HepG2 (cell line): ENCODE data around the gene PPIP5K1. TPM values are rescaled to one million over a fixed set of nuclear protein-coding genes. Genes with fewer than 3 reads are reported as not detected.

Experiments used
- ATAC-seq: fragments of 200-7000 bp; cut with Tn5 transposase; 3 replicates; pipeline ENCODE4 v1.9.1; 2020; ENCODE audit warnings: mild to moderate bottlenecking, moderate library complexity
- BruUV-seq: library from RNA; stranded (reverse); fragments of 400-500 nt; replicated peaks from 2 replicates; lab custom pipeline; 2021; lab: Mats Ljungman, UMichigan
- CTCF ChIA-PET: fragments of 300-600 bp; formaldehyde crosslinking; extraction: SDS; loops from one replicate; lab custom pipeline; 2021; ENCODE audit warnings: low total read pairs, inconsistent platforms, low intra/inter-chr PET ratio; lab: Yijun Ruan, JAX
- POLR2A ChIA-PET: fragments of 350-600 bp; sonication (Branson Sonifier 250); formaldehyde crosslinking; loops from one replicate; lab custom pipeline; 2020; ENCODE audit warnings: antibody characterized with exemption, inconsistent platforms; lab: Yijun Ruan, JAX
- DNase-seq: peaks from one replicate; pipeline ENCODE4 v3.0.0-alpha.2; 2015; ENCODE audit warnings: low spot score
- FAIRE-seq: peaks from 3 replicates; lab custom pipeline; 2011; peaks lifted over from hg19 to GRCh38; lab: Jason Lieb, UNC
- H2AFZ ChIP-seq: one replicate; pipeline ENCODE4 v1.6.1; 2011; ENCODE audit warnings: low read length, inconsistent platforms
- H3K27ac ChIP-seq: fragments of 300-600 bp; 3 replicates; pipeline ENCODE4 v1.8.0; 2011; ENCODE audit warnings: mixed run types, mild to moderate bottlenecking, mixed read lengths, low read length, inconsistent platforms; ENCODE audit not compliant: insufficient read depth; ENCODE audit errors: extremely low read length
- H3K27me3 ChIP-seq, 2 experiments: fragments of 200-600 bp in 1 of 2; 2 replicates in 1 of 2; 3 replicates in 1 of 2; pipeline versions ENCODE4 v1.6.0 to v1.8.0; 2011; ENCODE audit warnings: low read length in 2 of 2, mild to moderate bottlenecking in 2 of 2, moderate library complexity in 2 of 2, inconsistent platforms in 1 of 2; ENCODE audit not compliant: insufficient read depth in 2 of 2, control insufficient read depth in 1 of 2
- H3K36me3 ChIP-seq, 2 experiments: fragments of 200-600 bp in 1 of 2; replicated peaks in 1 of 2; 2 replicates in 1 of 2; 3 replicates in 1 of 2; pipeline versions ENCODE4 v1.5.1 to v1.8.0; 2011; ENCODE audit warnings: low read length in 2 of 2, inconsistent platforms in 1 of 2; ENCODE audit not compliant: insufficient read depth in 2 of 2, control insufficient read depth in 1 of 2
- H3K4me1 ChIP-seq: 2 replicates; pipeline ENCODE4 v1.5.1; 2012; ENCODE audit warnings: low read length, inconsistent platforms; ENCODE audit not compliant: insufficient read depth
- H3K4me2 ChIP-seq: 2 replicates; pipeline ENCODE4 v1.6.0; 2011; ENCODE audit warnings: low read depth, low read length, inconsistent platforms
- H3K4me3 ChIP-seq, 3 experiments: fragments of 200-600 bp in 1 of 3; sonication (generic), shearing (Covaris generic) in 1 of 3; replicated peaks in 1 of 3; 2 replicates each; pipeline ENCODE4 v1.5.1; 2011 to 2016; ENCODE audit warnings: low read length in 3 of 3, inconsistent platforms in 2 of 3, low read depth in 2 of 3, mild to moderate bottlenecking in 2 of 3, control low read depth in 1 of 3, mixed read lengths in 1 of 3; ENCODE audit not compliant: insufficient read depth in 1 of 3
- H3K79me2 ChIP-seq: one replicate; pipeline ENCODE4 v1.6.1; 2011; ENCODE audit warnings: low read length, inconsistent platforms; ENCODE audit not compliant: insufficient read depth
- H3K9ac ChIP-seq: 2 replicates; pipeline ENCODE4 v1.6.0; 2011; ENCODE audit warnings: mild to moderate bottlenecking, low read depth, low read length, inconsistent platforms; ENCODE audit not compliant: insufficient read depth
- H3K9me3 ChIP-seq: 2 replicates; pipeline ENCODE4 v1.5.1; 2012; ENCODE audit warnings: mild to moderate bottlenecking, low read length
- H4K20me1 ChIP-seq: 2 replicates; pipeline ENCODE4 v1.6.0; 2011; ENCODE audit warnings: inconsistent platforms, mild to moderate bottlenecking, low read length, moderate library complexity; ENCODE audit not compliant: insufficient read depth
- ATF7-NPFF ChIP-seq: sonication (generic); formaldehyde crosslinking; IDR thresholded peaks from 2 replicates; pipeline ENCODE4 v1.8.1; 2023; ENCODE audit warnings: mild to moderate bottlenecking, low read depth, missing genetic modification reagents, moderate library complexity
- E2F2 ChIP-seq: sonication (generic); formaldehyde crosslinking; IDR thresholded peaks from 2 replicates; pipeline ENCODE4 v1.4.0; 2020; ENCODE audit warnings: missing genetic modification reagents, borderline replicate concordance
- JDP2 ChIP-seq: sonication (generic); formaldehyde crosslinking; IDR thresholded peaks from 2 replicates; pipeline ENCODE4 v1.8.1; 2022; ENCODE audit warnings: missing genetic modification reagents, borderline replicate concordance
- NBN ChIP-seq: fragments of 450-650 bp; conservative IDR thresholded peaks from 2 replicates; pipeline ENCODE4 v1.6.1; 2017
- SOX13 ChIP-seq, 3 experiments: fragments of 450-650 bp in 1 of 3; sonication (generic) in 1 of 3; formaldehyde crosslinking in 1 of 3; IDR thresholded peaks in 2 of 3; conservative IDR thresholded peaks in 1 of 3; 2 replicates each; pipeline versions ENCODE4 v1.5.0 to v1.6.1; 2016 to 2020; ENCODE audit warnings: antibody characterized with exemption in 1 of 3, mild to moderate bottlenecking in 1 of 3, missing compliant biosample characterization in 1 of 3, missing genetic modification reagents in 1 of 3, moderate library complexity in 1 of 3
- SRSF4 ChIP-seq: fragments of 200-400 bp; formaldehyde crosslinking; IDR thresholded peaks from one replicate; pipeline ENCODE4 v1.6.1; 2018; ENCODE audit warnings: mild to moderate bottlenecking, low read depth, low read length, moderate library complexity; ENCODE audit not compliant: poor library complexity, severe bottlenecking
- SUZ12 ChIP-seq: fragments of 150-350 bp; IDR thresholded peaks from 2 replicates; pipeline ENCODE4 v1.6.1; 2014; ENCODE audit warnings: low read depth, low read length
- ZNF30 ChIP-seq: sonication (generic); formaldehyde crosslinking; IDR thresholded peaks from 2 replicates; pipeline ENCODE4 v1.5.0; 2020; ENCODE audit warnings: mild to moderate bottlenecking, missing genetic modification reagents
- ZNF343 ChIP-seq: sonication (generic); formaldehyde crosslinking; IDR thresholded peaks from 2 replicates; pipeline ENCODE4 v1.4.0; 2020; ENCODE audit warnings: mild to moderate bottlenecking, missing genetic modification reagents
- ZNF574 ChIP-seq: sonication (generic); formaldehyde crosslinking; IDR thresholded peaks from 2 replicates; pipeline ENCODE4 v1.4.0; 2020; ENCODE audit warnings: missing genetic modification reagents
- ZNF670 ChIP-seq: sonication (generic); formaldehyde crosslinking; IDR thresholded peaks from 2 replicates; pipeline ENCODE4 v1.8.0; 2022; ENCODE audit warnings: mild to moderate bottlenecking, missing genetic modification reagents, borderline replicate concordance
- ZNF761 ChIP-seq: sonication (generic); formaldehyde crosslinking; conservative IDR thresholded peaks from 2 replicates; pipeline ENCODE4 v1.4.0; 2020; ENCODE audit warnings: mild to moderate bottlenecking, missing genetic modification reagents
- ZSCAN25 ChIP-seq: sonication (generic); formaldehyde crosslinking; IDR thresholded peaks from 2 replicates; pipeline ENCODE4 v1.8.0; 2022; ENCODE audit warnings: mild to moderate bottlenecking, missing genetic modification reagents
- WGBS: methylation state at CpG from one replicate; pipeline ENCODE4 v1.1.6; 2017; ENCODE audit warnings: low lambda C conversion rate; 5-methylcytosine and 5-hydroxymethylcytosine counted together
- in situ Hi-C: cut with HindIII; loops from 2 replicates; pipeline ENCODE4 v1.10.0; 2017; ENCODE audit warnings: low pct_unique_long_range_greater_than_20kb; ENCODE audit not compliant: extremely low pct_ligation_motif_present
- intact Hi-C: fragments of 100-400 bp; cut with micrococcal nuclease; formaldehyde crosslinking; loops from one replicate; pipeline ENCODE4 v1.10.0; 2022; ENCODE audit not compliant: unreplicated experiment
- polyA plus RNA-seq, 8 experiments: library from polyadenylated mRNA; depleted of rRNA in 3 of 8; stranded (reverse) in 7 of 8; unstranded in 1 of 8; fragments of >200 nt; fragmentation: Illumina TruSeq in 4 of 8; extraction: Trizol in 4 of 8; gene quantifications; 2 replicates each; pipeline versions ENCODE4 v1.2.1 to v1.2.3, GENCODE V29; 2011 to 2016; ENCODE audit warnings: low read depth in 4 of 8, missing spikeins in 1 of 8, mixed read lengths in 1 of 8; ENCODE audit not compliant: insufficient read depth in 1 of 8
- total RNA-seq, 5 experiments: library from RNA; depleted of rRNA; stranded (reverse); fragments of >200 nt; fragmentation: Illumina TruSeq; extraction: Trizol; gene quantifications; 2 replicates each; pipeline ENCODE4 v1.2.3, GENCODE V29; 2016; ENCODE audit warnings: low read depth in 1 of 5

The PPIP5K1 gene
- total and polyA plus RNA-seq, 2 of the 13 experiments (the other 11 are each of a cell fraction or from before 2014, with no cell fraction given), result 9.9 to 10.9 TPM

- no peaks in the 10 kb centered on the region; a peak in 1 of 5 replicates for H3K27me3 ChIP-seq
- no peaks in the 10 kb centered on the region for H3K9me3 ChIP-seq
- no peak for FAIRE-seq
- H4K20me1 ChIP-seq, result no peaks in the 10 kb centered on the region
- H3K36me3 ChIP-seq, result no peaks in the 10 kb centered on the region
- H3K27ac ChIP-seq, result no peak overlapping the region
- in situ Hi-C loops, result no loop called here
- H2AFZ ChIP-seq, result no peak overlapping the region
- TF ChIP-seq JDP2 (CRISPR knock-in tag), result no peak
- no peak for TF ChIP-seq SUZ12
- TF ChIP-seq ATF7-NPFF, result no peak
- no peak for TF ChIP-seq ZNF343 (CRISPR knock-in tag)
- no peak for TF ChIP-seq ZNF30 (CRISPR knock-in tag)
- no peak for TF ChIP-seq SRSF4
- TF ChIP-seq NBN, result no peak
- TF ChIP-seq SOX13 (IDR thresholded peaks at IDR 0.05), result no peak
- no peak for TF ChIP-seq SOX13 (CRISPR knock-in tag; conservative IDR thresholded peaks at IDR 0.05 in 1 of 2, IDR thresholded peaks at IDR 0.05 in 1 of 2)
- TF ChIP-seq E2F2, result no peak
- TF ChIP-seq ZNF670, result no peak
- no peak for TF ChIP-seq ZNF574
- no peak for TF ChIP-seq ZSCAN25 (CRISPR knock-in tag)
- TF ChIP-seq ZNF761 (CRISPR knock-in tag), result no peak
- TF ChIP-seq, all 625 proteins: peak for 0
- CTCF ChIA-PET, result no interaction called here
- no peak overlapping the region for H3K9ac ChIP-seq
- H3K4me2 ChIP-seq, result no peak overlapping the region
- POLR2A ChIA-PET, result no interaction called here
- ATAC-seq (no peak), DNase-seq (no peak)
- intact Hi-C loops, result no loop called here
- H3K4me1 ChIP-seq, result peaks cover 18% of the 10 kb centered on the region
- H3K79me2 ChIP-seq, result no peaks in the 10 kb centered on the region
- no peak overlapping the region for H3K4me3 ChIP-seq
- WGBS, result 7% methylated on average over 1 of the region's 1 CpG
- no TSS peak for BruUV-seq
Observed at GRCh38 chr15:43505738-43506137, 84.3 kb downstream of the PPIP5K1 start.
